SK-N-SH (cell line): ENCODE data around the gene A1BG. TPM values are rescaled to one million over a fixed set of nuclear protein-coding genes. Genes with fewer than 3 reads are reported as not detected.

Experiments
- CTCF ChIA-PET: fragments of 300-600, 350-600 bp; formaldehyde crosslinking; extraction: SDS; loops from one replicate; lab custom pipeline; 2021; lab: Yijun Ruan, JAX
- POLR2A ChIA-PET: fragments of 350-600 bp; sonication (Branson Sonifier 250); formaldehyde crosslinking; extraction: SDS; loops from one replicate; lab custom pipeline; 2020; ENCODE audit warnings: antibody characterized with exemption, inconsistent platforms; lab: Yijun Ruan, JAX
- DNase-seq: peaks from one replicate; pipeline ENCODE4 v3.0.0; 2012
- H2AFZ ChIP-seq: fragments of 200-600 bp; sonication (generic); 2 replicates; pipeline ENCODE4 v1.8.1; 2016; ENCODE audit warnings: antibody characterized with exemption, mild to moderate bottlenecking, low read depth
- H3F3A ChIP-seq: fragments of 200-600 bp; sonication (generic); replicated peaks from 2 replicates; pipeline ENCODE3; 2016; ENCODE audit warnings: antibody characterized with exemption, mild to moderate bottlenecking; ENCODE audit not compliant: insufficient read depth
- H3K27ac ChIP-seq, 2 experiments: fragments of 200-500 bp in 1 of 2; fragments of 200-600 bp in 1 of 2; sonication (Bioruptor generic) in 1 of 2; sonication (generic), shearing (Covaris generic) in 1 of 2; 2 replicates each; pipeline versions ENCODE4 v1.5.1 to v1.6.1; 2014 to 2016; ENCODE audit warnings: low read depth in 2 of 2, inconsistent platforms in 1 of 2, low read length in 1 of 2, mild to moderate bottlenecking in 1 of 2, mixed read lengths in 1 of 2
- H3K27me3 ChIP-seq: fragments of 200-600 bp; sonication (generic), shearing (Covaris generic); 2 replicates; pipeline ENCODE4 v1.6.1; 2016; ENCODE audit warnings: mixed run types; ENCODE audit not compliant: insufficient read depth
- H3K36me3 ChIP-seq, 2 experiments: fragments of 200-500 bp in 1 of 2; fragments of 200-600 bp in 1 of 2; sonication (Bioruptor generic) in 1 of 2; sonication (generic) in 1 of 2; replicated peaks in 1 of 2; 2 replicates each; pipeline versions ENCODE3 to v1.5.1; 2014 to 2016; ENCODE audit warnings: low read length in 1 of 2, mild to moderate bottlenecking in 1 of 2; ENCODE audit not compliant: insufficient read depth in 2 of 2, control insufficient read depth in 1 of 2
- H3K4me1 ChIP-seq, 2 experiments: fragments of 200-500 bp in 1 of 2; fragments of 200-600 bp in 1 of 2; sonication (Bioruptor generic) in 1 of 2; sonication (generic), shearing (Covaris generic) in 1 of 2; 2 replicates each; pipeline versions ENCODE4 v1.5.1 to v1.6.1; 2014 to 2016; ENCODE audit warnings: low read depth in 1 of 2, low read length in 1 of 2, mixed run types in 1 of 2; ENCODE audit not compliant: insufficient read depth in 2 of 2, control insufficient read depth in 1 of 2
- H3K4me2 ChIP-seq: fragments of 200-600 bp; sonication (generic), shearing (Covaris generic); 2 replicates; pipeline ENCODE4 v1.6.1; 2017; ENCODE audit warnings: mixed run types
- H3K4me3 ChIP-seq, 2 experiments: fragments of 200-500 bp in 1 of 2; fragments of 200-600 bp in 1 of 2; sonication (Bioruptor generic) in 1 of 2; sonication (generic), shearing (Covaris generic) in 1 of 2; 2 replicates each; pipeline versions ENCODE4 v1.5.1 to v1.8.1; 2014 to 2016; ENCODE audit warnings: low read depth in 2 of 2, inconsistent platforms in 1 of 2, low read length in 1 of 2, mild to moderate bottlenecking in 1 of 2, mixed read lengths in 1 of 2, moderate library complexity in 1 of 2
- H3K79me2 ChIP-seq: fragments of 200-600 bp; sonication (generic); 2 replicates; pipeline ENCODE4 v1.8.1; 2017; ENCODE audit warnings: mild to moderate bottlenecking; ENCODE audit not compliant: insufficient read depth
- H3K9ac ChIP-seq: fragments of 200-600 bp; sonication (generic); 2 replicates; pipeline ENCODE4 v1.6.1; 2017; ENCODE audit warnings: mixed run types
- H3K9me2 ChIP-seq: fragments of 200-600 bp; sonication (generic); 2 replicates; pipeline ENCODE4 v1.6.1; 2017; ENCODE audit warnings: mixed run types
- H3K9me3 ChIP-seq: fragments of 200-600 bp; sonication (generic); 2 replicates; pipeline ENCODE4 v1.6.1; 2017; ENCODE audit warnings: mixed run types, mild to moderate bottlenecking, moderate library complexity
- H4K20me1 ChIP-seq: fragments of 200-600 bp; sonication (generic); 2 replicates; pipeline ENCODE4 v1.6.1; 2017; ENCODE audit warnings: mild to moderate bottlenecking, mixed run types; ENCODE audit not compliant: insufficient read depth
- CHD2 ChIP-seq: fragments of 150-350 bp; IDR thresholded peaks from 2 replicates; pipeline ENCODE4 v1.6.1; 2018; ENCODE audit warnings: low read length; ENCODE audit not compliant: partially characterized antibody
- ELF1 ChIP-seq: IDR thresholded peaks from 2 replicates; pipeline ENCODE4 v1.4.0; 2012
- EP300 ChIP-seq, 2 experiments: IDR thresholded peaks; 2 replicates each; pipeline versions ENCODE4 v1.4.0 to v1.6.1; 2012; ENCODE audit warnings: borderline replicate concordance in 1 of 2, low read depth in 1 of 2, low read length in 1 of 2
- GABPA ChIP-seq: IDR thresholded peaks from 2 replicates; pipeline ENCODE4 v1.4.0; 2012; ENCODE audit warnings: low read depth, mild to moderate bottlenecking
- JUND ChIP-seq: IDR thresholded peaks from 2 replicates; pipeline ENCODE4 v1.4.0; 2012
- NFIC ChIP-seq: IDR thresholded peaks from 2 replicates; pipeline ENCODE4 v1.4.0; 2012; ENCODE audit warnings: borderline replicate concordance
- NRF1 ChIP-seq: IDR thresholded peaks from 2 replicates; pipeline ENCODE4 v1.6.1; 2012; ENCODE audit warnings: low read depth, mild to moderate bottlenecking, low read length
- PBX3 ChIP-seq: IDR thresholded peaks from 2 replicates; pipeline ENCODE4; 2012
- REST ChIP-seq: IDR thresholded peaks from 2 replicates; pipeline ENCODE4 v1.6.1; 2012; ENCODE audit warnings: mild to moderate bottlenecking, low read depth, low read length, moderate library complexity
- RFX5 ChIP-seq: IDR thresholded peaks from 2 replicates; pipeline ENCODE4 v1.6.1; 2012; ENCODE audit warnings: mild to moderate bottlenecking, improper control_type of control experiment, low read length
- RXRA ChIP-seq: IDR thresholded peaks from 2 replicates; pipeline ENCODE4 v1.4.0; 2012; ENCODE audit warnings: low read depth, mild to moderate bottlenecking, borderline replicate concordance
- TEAD4 ChIP-seq: IDR thresholded peaks from 2 replicates; pipeline ENCODE4 v1.4.0; 2012; ENCODE audit warnings: mild to moderate bottlenecking, borderline replicate concordance; ENCODE audit not compliant: insufficient read depth
- USF2 ChIP-seq: fragments of 150-350 bp; IDR thresholded peaks from 2 replicates; pipeline ENCODE4 v1.6.1; 2017; ENCODE audit warnings: antibody characterized with exemption, low read length, low read depth, borderline replicate concordance
- WGBS: methylation state at CpG from one replicate; pipeline ENCODE4 v1.1.6; 2017; ENCODE audit warnings: low lambda C conversion rate; 5-methylcytosine and 5-hydroxymethylcytosine counted together
- polyA plus RNA-seq, 3 experiments: library from polyadenylated mRNA; depleted of rRNA; stranded (reverse); fragments of >200 nt; gene quantifications; 2 replicates each; pipeline ENCODE4 v1.2.3, GENCODE V29; 2012
- TF ChIP-seq, protein P1 (sequence below): IDR thresholded peaks from 2 replicates; pipeline ENCODE4 v1.4.0; 2012; ENCODE audit warnings: low read depth, borderline replicate concordance
- TF ChIP-seq, protein P2 (sequence below): fragments of 150-350 bp; IDR thresholded peaks from 2 replicates; pipeline ENCODE4 v1.6.1; 2016; ENCODE audit warnings: mild to moderate bottlenecking, low read depth, low read length
- TF ChIP-seq, protein P3 (sequence below): fragments of 200-600 bp; sonication (generic); IDR thresholded peaks from 2 replicates; pipeline ENCODE4 v1.6.1; 2017; ENCODE audit warnings: antibody characterized with exemption, mild to moderate bottlenecking, moderate library complexity

Gene A1BG
- polyA plus RNA-seq, 1 of the 3 experiments (the other 2 are of a cell fraction) = 62.6 TPM

- TF ChIP-seq REST (no peak), ELF1 (no peak), CHD2 (no peak), GABPA (no peak), RFX5 (no peak)
These were observed 16.5 kb downstream of the A1BG start (continued) for GRCh38 chr19:58336820-58337219.

GRCh38 chr19:58336216-58336615, 17.1 kb downstream of the A1BG start:
- ChIA-PET CTCF (no interaction called here), POLR2A (interaction anchor here (1.0 kb wide), 1 partner anchor 11 kb away, joined by 5 read pairs; no protein-coding TSS in a partner anchor)
- H3K4me1 ChIP-seq = no peaks in the 10 kb centered on the region

More at GRCh38 chr19:58336216-58336615, 17.1 kb downstream of the A1BG start:
- no peaks in the 10 kb centered on the region for H3K9me3 ChIP-seq
- no peak overlapping the region for H3K9ac ChIP-seq
- no peak for DNase-seq
- peaks cover 15% of the 10 kb centered on the region; the same call in 1 of the 2 replicates for H3K79me2 ChIP-seq
- H2AFZ ChIP-seq = no peak overlapping the region
- H4K20me1 ChIP-seq = no peaks in the 10 kb centered on the region
- H3K4me2 ChIP-seq = no peak overlapping the region
- no peaks in the 10 kb centered on the region for H3F3A ChIP-seq
- no peaks in the 10 kb centered on the region for H3K27me3 ChIP-seq
- TF ChIP-seq RFX5 (no peak), TEAD4 (no peak), EP300 (IDR thresholded peaks at IDR 0.05; ENCODE audit: borderline replicate concordance in 1 of 2, low read depth in 1 of 2, low read length in 1 of 2) (no peak), USF2 (no peak), PBX3 (no peak), CHD2 (no peak), NRF1 (no peak), NFIC (no peak), RXRA (no peak), JUND (no peak)
- TF ChIP-seq, protein P1, sequence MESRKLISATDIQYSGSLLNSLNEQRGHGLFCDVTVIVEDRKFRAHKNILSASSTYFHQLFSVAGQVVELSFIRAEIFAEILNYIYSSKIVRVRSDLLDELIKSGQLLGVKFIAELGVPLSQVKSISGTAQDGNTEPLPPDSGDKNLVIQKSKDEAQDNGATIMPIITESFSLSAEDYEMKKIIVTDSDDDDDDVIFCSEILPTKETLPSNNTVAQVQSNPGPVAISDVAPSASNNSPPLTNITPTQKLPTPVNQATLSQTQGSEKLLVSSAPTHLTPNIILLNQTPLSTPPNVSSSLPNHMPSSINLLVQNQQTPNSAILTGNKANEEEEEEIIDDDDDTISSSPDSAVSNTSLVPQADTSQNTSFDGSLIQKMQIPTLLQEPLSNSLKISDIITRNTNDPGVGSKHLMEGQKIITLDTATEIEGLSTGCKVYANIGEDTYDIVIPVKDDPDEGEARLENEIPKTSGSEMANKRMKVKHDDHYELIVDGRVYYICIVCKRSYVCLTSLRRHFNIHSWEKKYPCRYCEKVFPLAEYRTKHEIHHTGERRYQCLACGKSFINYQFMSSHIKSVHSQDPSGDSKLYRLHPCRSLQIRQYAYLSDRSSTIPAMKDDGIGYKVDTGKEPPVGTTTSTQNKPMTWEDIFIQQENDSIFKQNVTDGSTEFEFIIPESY = no peak
- TF ChIP-seq, protein P2, sequence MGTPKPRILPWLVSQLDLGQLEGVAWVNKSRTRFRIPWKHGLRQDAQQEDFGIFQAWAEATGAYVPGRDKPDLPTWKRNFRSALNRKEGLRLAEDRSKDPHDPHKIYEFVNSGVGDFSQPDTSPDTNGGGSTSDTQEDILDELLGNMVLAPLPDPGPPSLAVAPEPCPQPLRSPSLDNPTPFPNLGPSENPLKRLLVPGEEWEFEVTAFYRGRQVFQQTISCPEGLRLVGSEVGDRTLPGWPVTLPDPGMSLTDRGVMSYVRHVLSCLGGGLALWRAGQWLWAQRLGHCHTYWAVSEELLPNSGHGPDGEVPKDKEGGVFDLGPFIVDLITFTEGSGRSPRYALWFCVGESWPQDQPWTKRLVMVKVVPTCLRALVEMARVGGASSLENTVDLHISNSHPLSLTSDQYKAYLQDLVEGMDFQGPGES = no peak
- TF ChIP-seq, protein P3, sequence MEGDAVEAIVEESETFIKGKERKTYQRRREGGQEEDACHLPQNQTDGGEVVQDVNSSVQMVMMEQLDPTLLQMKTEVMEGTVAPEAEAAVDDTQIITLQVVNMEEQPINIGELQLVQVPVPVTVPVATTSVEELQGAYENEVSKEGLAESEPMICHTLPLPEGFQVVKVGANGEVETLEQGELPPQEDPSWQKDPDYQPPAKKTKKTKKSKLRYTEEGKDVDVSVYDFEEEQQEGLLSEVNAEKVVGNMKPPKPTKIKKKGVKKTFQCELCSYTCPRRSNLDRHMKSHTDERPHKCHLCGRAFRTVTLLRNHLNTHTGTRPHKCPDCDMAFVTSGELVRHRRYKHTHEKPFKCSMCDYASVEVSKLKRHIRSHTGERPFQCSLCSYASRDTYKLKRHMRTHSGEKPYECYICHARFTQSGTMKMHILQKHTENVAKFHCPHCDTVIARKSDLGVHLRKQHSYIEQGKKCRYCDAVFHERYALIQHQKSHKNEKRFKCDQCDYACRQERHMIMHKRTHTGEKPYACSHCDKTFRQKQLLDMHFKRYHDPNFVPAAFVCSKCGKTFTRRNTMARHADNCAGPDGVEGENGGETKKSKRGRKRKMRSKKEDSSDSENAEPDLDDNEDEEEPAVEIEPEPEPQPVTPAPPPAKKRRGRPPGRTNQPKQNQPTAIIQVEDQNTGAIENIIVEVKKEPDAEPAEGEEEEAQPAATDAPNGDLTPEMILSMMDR = no peak
- TF ChIP-seq, all 33 proteins: peak for 0
- H3K9me2 ChIP-seq = no peaks in the 10 kb centered on the region
- no peak overlapping the region for H3K4me3 ChIP-seq
- peaks cover 24 to 46% of the 10 kb centered on the region in 2 experiments for H3K36me3 ChIP-seq
- 86% methylated on average over 1 of the region's 1 CpG for WGBS
- no peak overlapping the region for H3K27ac ChIP-seq
